HUES48 (cell line): ENCODE results near the gene HS2ST1.

Experiments used
- H3K27ac ChIP-seq: one replicate; pipeline ENCODE4 v1.7.0; 2013; ENCODE audit warnings: low read depth, low read length, inconsistent platforms
- H3K27me3 ChIP-seq: 2 replicates; pipeline ENCODE4 v1.6.1; 2013; ENCODE audit warnings: mild to moderate bottlenecking, low read length; ENCODE audit not compliant: control insufficient read depth, insufficient read depth
- H3K36me3 ChIP-seq: 2 replicates; pipeline ENCODE4 v1.6.1; 2013; ENCODE audit warnings: low read length; ENCODE audit not compliant: control insufficient read depth, insufficient read depth
- H3K4me1 ChIP-seq: 2 replicates; pipeline ENCODE4 v1.6.1; 2013; ENCODE audit warnings: mild to moderate bottlenecking, low read length; ENCODE audit not compliant: control insufficient read depth, insufficient read depth
- H3K4me3 ChIP-seq: 2 replicates; pipeline ENCODE4 v1.5.1; 2013; ENCODE audit warnings: mild to moderate bottlenecking, low read depth, low read length
- H3K9ac ChIP-seq: 2 replicates; pipeline ENCODE4 v1.6.1; 2013; ENCODE audit warnings: mild to moderate bottlenecking, low read depth, low read length, moderate library complexity
- H3K9me3 ChIP-seq: 2 replicates; pipeline ENCODE4 v1.6.1; 2013; ENCODE audit warnings: low read length; ENCODE audit not compliant: control insufficient read depth, insufficient read depth

HS2ST1 gene

GRCh38 chr1:86905875-86906274, 8.6 kb upstream of the HS2ST1 start:
- peaks cover 7% of the 10 kb centered on the region; the same call in 1 of the 2 replicates for H3K4me1 ChIP-seq
- H3K9ac ChIP-seq, result no peak overlapping the region
- H3K9me3 ChIP-seq, result peaks cover 10% of the 10 kb centered on the region
- no peak overlapping the region for H3K27ac ChIP-seq
- H3K27me3 ChIP-seq, result no peaks in the 10 kb centered on the region
- peaks cover 58% of the 10 kb centered on the region for H3K36me3 ChIP-seq
- no peak overlapping the region for H3K4me3 ChIP-seq

- Histone ChIP-seq H3K36me3 (peaks cover 57% of the 10 kb centered on the region), H3K4me1 (peaks cover 7% of the 10 kb centered on the region; the same call in 1 of the 2 replicates), H3K9me3 (peaks cover 5% of the 10 kb centered on the region; the same call in 1 of the 2 replicates), H3K27ac (no peak overlapping the region), H3K9ac (no peak overlapping the region), H3K4me3 (no peak overlapping the region), H3K27me3 (no peaks in the 10 kb centered on the region)
Measured at GRCh38 chr1:86906419-86906818, 8.0 kb upstream of the HS2ST1 start.

GRCh38 chr1:86912281-86912900, 2.0 kb upstream of the HS2ST1 start:
- Histone ChIP-seq H3K27ac (no peak overlapping the region), H3K36me3 (peaks cover 23% of the 10 kb centered on the region), H3K4me3 (peak overlapping the region; percentile 97), H3K27me3 (no peaks in the 10 kb centered on the region), H3K9me3 (no peaks in the 10 kb centered on the region), H3K4me1 (peaks cover 13% of the 10 kb centered on the region; the same call in 1 of the 2 replicates), H3K9ac (no peak overlapping the region)

GRCh38 chr1:86913399-86913895, 988 bp upstream of the HS2ST1 start:
- Histone ChIP-seq H3K36me3 (peaks cover 14% of the 10 kb centered on the region), H3K27ac (peak overlapping the region; percentile 97), H3K27me3 (no peaks in the 10 kb centered on the region), H3K4me3 (peak overlapping the region; percentile 97), H3K9ac (peak overlapping the region; percentile 90), H3K4me1 (peaks cover 13% of the 10 kb centered on the region; the same call in 1 of the 2 replicates), H3K9me3 (no peaks in the 10 kb centered on the region)

- Histone ChIP-seq H3K4me1 (peaks cover 13% of the 10 kb centered on the region; the same call in 1 of the 2 replicates), H3K27me3 (no peaks in the 10 kb centered on the region), H3K9ac (peak within 1 kb of the TSS; percentile 90), H3K9me3 (no peaks in the 10 kb centered on the region), H3K36me3 (peaks cover 14% of the 10 kb centered on the region; the same call in 1 of the 2 replicates), H3K27ac (peak within 1 kb of the TSS; percentile 97), H3K4me3 (peak within 1 kb of the TSS; percentile 97)
Measured at GRCh38 chr1:86913896-86914600, 387 bp upstream of the HS2ST1 start, which contains the start of gene SELENOF. Gene SELENOF (minus strand): TSS chr1:86914126. CDS start chr1:86914111, 15 bp downstream.

- Histone ChIP-seq H3K9ac (peak overlapping the region; percentile 71), H3K4me3 (peak overlapping the region; percentile 79), H3K27me3 (no peaks in the 10 kb centered on the region), H3K4me1 (peaks cover 13% of the 10 kb centered on the region; the same call in 1 of the 2 replicates), H3K27ac (peak overlapping the region; percentile 95), H3K9me3 (no peaks in the 10 kb centered on the region), H3K36me3 (peaks cover 5% of the 10 kb centered on the region; the same call in 1 of the 2 replicates)
Measured at GRCh38 chr1:86914998-86915736, 732 bp downstream of the HS2ST1 start.

GRCh38 chr1:86915737-86916235, 1.4 kb downstream of the HS2ST1 start:
- Histone ChIP-seq H3K27me3 (no peaks in the 10 kb centered on the region), H3K9me3 (no peaks in the 10 kb centered on the region), H3K27ac (peak overlapping the region; percentile 95), H3K36me3 (0 out of 2 replicates have a peak, but pooled peaks cover 5% of the 10 kb centered on the region), H3K4me1 (peaks cover 13% of the 10 kb centered on the region; the same call in 1 of the 2 replicates), H3K4me3 (peak overlapping the region; percentile 79), H3K9ac (peak overlapping the region; percentile 71)

GRCh38 chr1:86916752-86917151, 2.3 kb downstream of the HS2ST1 start:
- Histone ChIP-seq H3K4me3 (peak overlapping the region; percentile 79; the same call in 1 of the 2 replicates), H3K27ac (no peak overlapping the region), H3K4me1 (peaks cover 13% of the 10 kb centered on the region; the same call in 1 of the 2 replicates), H3K27me3 (no peaks in the 10 kb centered on the region), H3K9me3 (no peaks in the 10 kb centered on the region), H3K9ac (no peak overlapping the region), H3K36me3 (no peaks in the 10 kb centered on the region)

- H3K9ac ChIP-seq, result no peak overlapping the region
Measured at GRCh38 chr1:86922445-86922844, 8.0 kb downstream of the HS2ST1 start.

GRCh38 chr1:86924324-86924960, 10.0 kb downstream of the HS2ST1 start:
- peaks cover 20% of the 10 kb centered on the region; the same call in 1 of the 2 replicates for H3K9me3 ChIP-seq

More at GRCh38 chr1:86922445-86922844, 8.0 kb downstream of the HS2ST1 start:
- Histone ChIP-seq H3K4me3 (no peak overlapping the region), H3K4me1 (no peaks in the 10 kb centered on the region), H3K9me3 (peaks cover 20% of the 10 kb centered on the region; the same call in 1 of the 2 replicates), H3K27ac (no peak overlapping the region), H3K27me3 (no peaks in the 10 kb centered on the region), H3K36me3 (no peaks in the 10 kb centered on the region)

More at GRCh38 chr1:86924324-86924960, 10.0 kb downstream of the HS2ST1 start:
- H3K4me1 ChIP-seq, result no peaks in the 10 kb centered on the region
- H3K4me3 ChIP-seq, result no peak overlapping the region
- H3K36me3 ChIP-seq, result no peaks in the 10 kb centered on the region
- no peak overlapping the region for H3K9ac ChIP-seq
- no peaks in the 10 kb centered on the region for H3K27me3 ChIP-seq
- H3K27ac ChIP-seq, result no peak overlapping the region
